ENCODE results near the gene CABP4.
A peak's percentile ranks its signal among the peaks of the same experiment; 100 is the strongest.

CABP4 gene

DNA sequence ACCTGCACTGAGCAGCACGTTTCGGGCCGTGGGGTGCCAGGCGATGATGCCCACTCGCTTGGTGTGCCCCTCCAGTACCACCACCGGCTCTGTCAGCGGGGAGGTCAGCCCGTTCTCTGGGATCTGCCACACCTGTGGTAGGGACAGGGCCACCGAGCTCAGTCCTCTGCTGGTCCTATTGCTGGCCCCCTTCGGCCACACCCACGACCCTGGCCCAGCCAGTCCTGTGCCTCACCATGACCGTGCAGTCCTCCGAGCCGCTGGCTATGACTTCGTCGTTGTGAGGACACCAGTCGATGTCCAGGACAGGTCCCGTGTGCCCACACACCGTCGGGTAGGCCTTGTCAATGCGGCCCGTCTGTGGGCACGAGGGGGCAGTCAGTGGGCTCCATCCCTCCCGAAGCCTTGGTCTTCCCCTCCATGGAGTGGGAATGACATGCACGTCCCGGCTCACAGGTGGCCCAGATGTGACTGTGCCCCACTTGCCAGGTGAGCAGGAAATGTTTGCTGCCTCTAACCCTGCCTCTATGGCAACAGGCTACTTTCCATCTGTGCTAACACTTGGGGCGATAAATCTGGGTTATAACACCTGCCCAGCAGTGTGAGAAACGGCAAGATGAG lies 13.3 kb upstream of the CABP4 start:
- Histone ChIP-seq H3K4me3 (ENCODE audit: low read depth, low read length) (no peak overlapping the region), H3K27me3 (no peaks in the 10 kb centered on the region), H3K4me1 (no peaks in the 10 kb centered on the region), H3K36me3 (peaks cover 3% of the 10 kb centered on the region; the same call in 1 of the 2 replicates), H3K9me3 (no peaks in the 10 kb centered on the region)
- no peak for DNase-seq
- TF ChIP-seq, protein P1, sequence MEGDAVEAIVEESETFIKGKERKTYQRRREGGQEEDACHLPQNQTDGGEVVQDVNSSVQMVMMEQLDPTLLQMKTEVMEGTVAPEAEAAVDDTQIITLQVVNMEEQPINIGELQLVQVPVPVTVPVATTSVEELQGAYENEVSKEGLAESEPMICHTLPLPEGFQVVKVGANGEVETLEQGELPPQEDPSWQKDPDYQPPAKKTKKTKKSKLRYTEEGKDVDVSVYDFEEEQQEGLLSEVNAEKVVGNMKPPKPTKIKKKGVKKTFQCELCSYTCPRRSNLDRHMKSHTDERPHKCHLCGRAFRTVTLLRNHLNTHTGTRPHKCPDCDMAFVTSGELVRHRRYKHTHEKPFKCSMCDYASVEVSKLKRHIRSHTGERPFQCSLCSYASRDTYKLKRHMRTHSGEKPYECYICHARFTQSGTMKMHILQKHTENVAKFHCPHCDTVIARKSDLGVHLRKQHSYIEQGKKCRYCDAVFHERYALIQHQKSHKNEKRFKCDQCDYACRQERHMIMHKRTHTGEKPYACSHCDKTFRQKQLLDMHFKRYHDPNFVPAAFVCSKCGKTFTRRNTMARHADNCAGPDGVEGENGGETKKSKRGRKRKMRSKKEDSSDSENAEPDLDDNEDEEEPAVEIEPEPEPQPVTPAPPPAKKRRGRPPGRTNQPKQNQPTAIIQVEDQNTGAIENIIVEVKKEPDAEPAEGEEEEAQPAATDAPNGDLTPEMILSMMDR (IDR thresholded peaks at IDR 0.05; ENCODE audit: low read depth, low read length), result no peak

DNA sequence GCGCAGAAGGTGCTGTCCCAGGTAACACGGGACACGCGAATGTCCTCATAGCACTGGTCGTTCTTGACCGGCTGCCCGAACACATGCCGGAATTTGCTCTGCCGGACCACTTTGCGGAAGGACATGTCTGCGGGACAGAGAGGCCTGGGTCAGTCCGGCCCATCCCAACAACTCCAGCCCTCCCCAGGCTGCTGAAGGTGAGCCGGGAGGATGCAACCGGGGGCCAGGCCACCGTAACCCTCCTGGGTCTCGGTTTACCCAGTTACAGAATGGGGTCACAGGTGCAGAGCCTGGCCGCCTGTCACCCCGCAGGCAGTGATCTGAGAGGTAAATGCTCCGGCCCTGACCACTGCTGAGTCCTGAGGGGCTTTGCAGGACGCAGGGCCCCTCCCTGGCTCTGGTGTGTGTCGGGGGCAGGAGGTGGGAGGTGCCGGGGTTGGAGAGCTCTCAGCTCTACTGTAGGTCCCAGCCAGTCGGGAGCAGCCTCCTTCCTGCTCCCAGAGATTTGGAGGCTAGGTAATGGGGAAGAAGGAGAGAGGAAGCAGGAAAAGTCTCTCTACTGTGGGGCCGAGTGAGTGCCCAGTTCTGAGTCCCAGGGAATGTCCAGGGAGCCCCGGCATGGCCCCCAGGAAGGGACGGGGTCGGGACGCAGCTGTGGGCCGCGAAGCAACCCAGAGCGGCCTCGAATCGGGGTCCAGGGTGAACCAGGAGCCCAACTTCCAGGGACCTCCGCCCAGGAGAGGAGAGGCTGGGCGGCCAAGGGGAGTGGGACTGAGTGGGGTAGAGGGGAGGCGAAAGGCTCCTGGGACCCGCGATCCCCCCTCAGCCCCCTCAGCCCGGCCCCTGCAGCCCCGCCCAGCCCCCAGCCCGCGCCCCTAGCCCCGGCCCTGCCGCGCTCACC lies 12.4 kb upstream of the CABP4 start:
- no peaks in the 10 kb centered on the region for H3K4me1 ChIP-seq
- 0 out of 2 replicates have a peak, but pooled peaks cover 3% of the 10 kb centered on the region for H3K36me3 ChIP-seq
- H3K9me3 ChIP-seq, result no peaks in the 10 kb centered on the region
- no peaks in the 10 kb centered on the region for H3K27me3 ChIP-seq
- TF ChIP-seq, protein P1 (IDR thresholded peaks at IDR 0.05; ENCODE audit: low read depth, low read length), result no peak
- DNase-seq, result no peak
- H3K4me3 ChIP-seq (ENCODE audit: low read depth, low read length), result peak overlapping the region; percentile 76

DNA sequence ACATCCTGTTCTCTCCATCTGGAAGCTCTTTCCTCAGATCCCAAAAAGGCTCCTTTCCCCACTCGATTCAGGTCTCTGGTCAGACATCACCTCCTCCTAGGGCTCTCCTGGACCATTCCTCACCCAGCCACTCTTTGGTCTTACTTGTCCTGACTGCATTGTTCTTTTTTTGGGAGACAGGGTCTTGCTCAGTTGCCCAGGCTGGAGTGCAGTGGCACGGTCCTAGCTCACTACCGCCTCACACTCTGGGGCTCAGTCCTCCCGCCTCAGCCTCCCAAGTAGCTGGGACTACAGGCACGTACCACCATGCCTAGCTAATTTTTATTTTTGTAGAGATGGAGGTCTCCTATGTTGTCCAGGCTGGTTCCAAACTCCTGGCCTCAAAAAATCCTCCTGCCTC lies 9.6 kb upstream of the CABP4 start:
- H3K9me3 ChIP-seq, result no peaks in the 10 kb centered on the region
- no peaks in the 10 kb centered on the region for H3K27me3 ChIP-seq
- no peak for DNase-seq
- H3K4me3 ChIP-seq (ENCODE audit: low read depth, low read length), result no peak overlapping the region
- H3K36me3 ChIP-seq, result 0 out of 2 replicates have a peak, but pooled peaks cover 3% of the 10 kb centered on the region
- TF ChIP-seq, protein P1 (IDR thresholded peaks at IDR 0.05; ENCODE audit: low read depth, low read length), result no peak
- no peaks in the 10 kb centered on the region for H3K4me1 ChIP-seq

DNA sequence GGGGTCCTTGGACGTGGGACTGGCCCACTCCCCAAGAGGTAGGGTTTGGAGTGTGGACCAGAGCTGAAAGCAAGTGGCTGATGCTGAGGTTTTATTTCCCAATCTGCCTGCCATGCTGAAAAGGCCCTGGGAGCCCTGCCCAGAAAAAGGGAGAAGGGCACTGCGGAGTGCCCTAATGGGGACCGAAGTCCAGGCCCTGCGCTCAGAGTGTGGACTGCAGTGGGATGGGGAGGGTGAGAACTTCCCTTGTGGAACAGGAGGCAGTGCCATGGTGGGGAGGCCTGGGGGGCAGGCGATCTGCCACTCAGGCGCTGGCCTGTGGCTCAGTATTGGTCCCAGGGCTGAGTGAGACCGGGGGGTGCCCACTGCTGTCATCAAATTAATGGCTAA lies 6.9 kb upstream of the CABP4 start:
- H3K4me1 ChIP-seq, result no peaks in the 10 kb centered on the region
- H3K4me3 ChIP-seq (ENCODE audit: low read depth, low read length), result no peak overlapping the region
- H3K27me3 ChIP-seq, result no peaks in the 10 kb centered on the region
- TF ChIP-seq, protein P1 (IDR thresholded peaks at IDR 0.05; ENCODE audit: low read depth, low read length), result no peak
- no peaks in the 10 kb centered on the region for H3K36me3 ChIP-seq
- DNase-seq, result no peak
- no peaks in the 10 kb centered on the region for H3K9me3 ChIP-seq

DNA sequence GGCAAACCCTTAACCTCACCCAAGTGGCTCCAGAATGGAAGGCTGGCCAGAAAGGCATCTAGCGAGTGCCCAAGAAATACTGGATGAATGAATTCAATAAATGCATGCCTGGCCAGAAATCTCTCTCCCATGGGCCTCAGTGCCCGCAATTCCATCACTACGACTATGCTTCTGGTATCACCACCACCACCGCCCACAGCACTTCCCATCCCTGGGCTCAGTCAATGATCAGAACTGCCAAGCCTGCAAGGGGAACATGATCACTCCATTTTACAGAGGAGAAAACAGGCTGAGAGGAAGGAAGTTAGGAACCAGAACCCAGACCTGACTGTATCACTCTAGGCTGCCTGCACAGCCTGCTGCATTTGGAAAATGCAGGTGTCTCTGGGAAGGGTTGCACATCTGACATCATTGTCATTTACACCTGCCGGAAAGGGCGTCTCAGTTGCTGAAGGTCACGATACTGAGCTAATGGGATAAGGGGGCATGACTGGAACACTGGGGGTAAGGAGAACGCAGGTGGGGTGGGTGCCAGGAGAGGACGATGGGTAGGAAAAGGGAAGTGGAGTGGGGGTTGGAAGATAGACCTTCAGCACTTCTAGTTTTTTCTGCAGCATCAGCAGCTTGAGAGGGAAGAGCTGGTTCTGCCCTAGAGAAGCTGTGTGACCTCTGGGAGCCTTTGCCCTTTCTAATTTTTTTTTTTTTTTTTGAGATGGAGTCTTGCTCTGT lies 5.9 kb upstream of the CABP4 start:
- H3K4me1 ChIP-seq, result no peaks in the 10 kb centered on the region
- no peak overlapping the region for H3K4me3 ChIP-seq (ENCODE audit: low read depth, low read length)
- TF ChIP-seq, protein P1 (IDR thresholded peaks at IDR 0.05; ENCODE audit: low read depth, low read length), result no peak
- H3K27me3 ChIP-seq, result no peaks in the 10 kb centered on the region
- no peaks in the 10 kb centered on the region for H3K9me3 ChIP-seq
- no peak for DNase-seq
- no peaks in the 10 kb centered on the region for H3K36me3 ChIP-seq

All from BE2C (cell line).